ENCODE measurements around the gene PIP5KL1. TPM values are rescaled to one million over a fixed set of nuclear protein-coding genes. Genes with fewer than 3 reads are reported as not detected.

Gene PIP5KL1
- total and polyA plus RNA-seq, 2 experiments from 2014 or later: 13.4 to 19.5 TPM

- peaks cover 12% of the 10 kb centered on the region for H4K20me1 ChIP-seq (replicated peaks; ENCODE audit: insufficient read depth)
- no peak overlapping the region for H3K4me3 Mint-ChIP-seq
Measured at GRCh38 chr9:127953154-127953553, 22.6 kb upstream of the PIP5KL1 start.

GRCh38 chr9:127950513-127951289 is 20.1 kb upstream of the PIP5KL1 start:
- H2AFZ ChIP-seq: no peak overlapping the region
- Mint-ChIP-seq H3K27me3 (ENCODE audit: insufficient read depth, low read depth, poor library complexity) (peaks cover 13% of the 10 kb centered on the region), H3K4me3 (no peak overlapping the region), H3K9me3 (no peaks in the 10 kb centered on the region), H3K4me1 (peaks cover 15% of the 10 kb centered on the region), H3K27ac (no peak overlapping the region), H3K36me3 (ENCODE audit: low read depth) (peaks cover 17% of the 10 kb centered on the region)
- H3K9me2 ChIP-seq (ENCODE audit: insufficient read depth): no peaks in the 10 kb centered on the region
- peaks cover 2% of the 10 kb centered on the region for H3K4me1 ChIP-seq (ENCODE audit: insufficient read depth)
- no peak overlapping the region for H3K4me2 ChIP-seq
- no peak overlapping the region for H3K27ac ChIP-seq (ENCODE audit: low read depth)
- no peaks in the 10 kb centered on the region for H3F3A ChIP-seq (replicated peaks; ENCODE audit: low read depth)
- no peak overlapping the region for H3K4me3 ChIP-seq
- TF ChIP-seq NANOG (IDR thresholded peaks at IDR 0.05; ENCODE audit: borderline replicate concordance): no peak
- no peak for TF ChIP-seq POLR2AphosphoS5 (IDR thresholded peaks at IDR 0.05; ENCODE audit: low read depth)
- no peak for TF ChIP-seq CREB1 (CRISPR knock-in tag; IDR thresholded peaks at IDR 0.05; ENCODE audit: low read depth)
- no peak for TF ChIP-seq EZH2 (IDR thresholded peaks at IDR 0.05; ENCODE audit: low read depth, unreplicated experiment)
- TF ChIP-seq REST (IDR thresholded peaks at IDR 0.05; ENCODE audit: unreplicated experiment): no peak
- TF ChIP-seq ZNF462 (CRISPR knock-in tag; IDR thresholded peaks at IDR 0.05): no peak
- TF ChIP-seq ZNF331 (CRISPR knock-in tag; IDR thresholded peaks at IDR 0.05; ENCODE audit: low read depth): no peak
- no peak for TF ChIP-seq ETS1 (IDR thresholded peaks at IDR 0.05)
- no peaks in the 10 kb centered on the region for H3K27me3 ChIP-seq (ENCODE audit: insufficient read depth)
- peaks cover 12% of the 10 kb centered on the region for H4K20me1 ChIP-seq (replicated peaks; ENCODE audit: insufficient read depth)
- no peak for ATAC-seq
- H3K36me3 ChIP-seq (ENCODE audit: insufficient read depth): no peaks in the 10 kb centered on the region
- DNase-seq (ENCODE audit: low spot score): no peak
- H3K79me2 ChIP-seq (replicated peaks; ENCODE audit: insufficient read depth): peaks cover 34% of the 10 kb centered on the region

More at GRCh38 chr9:127953154-127953553, 22.6 kb upstream of the PIP5KL1 start:
- Histone ChIP-seq H3K9me2 (ENCODE audit: insufficient read depth) (no peaks in the 10 kb centered on the region), H3K4me3 (no peak overlapping the region), H3K79me2 (replicated peaks; ENCODE audit: insufficient read depth) (peaks cover 59% of the 10 kb centered on the region), H3K4me1 (ENCODE audit: insufficient read depth) (peaks cover 8% of the 10 kb centered on the region; the same call in 1 of the 2 replicates), H3K27me3 (ENCODE audit: insufficient read depth) (no peaks in the 10 kb centered on the region), H2AFZ (no peak overlapping the region), H3F3A (replicated peaks; ENCODE audit: low read depth) (0 out of 2 replicates have a peak, but pooled peaks cover 3% of the 10 kb centered on the region), H3K36me3 (ENCODE audit: insufficient read depth) (no peaks in the 10 kb centered on the region), H3K27ac (ENCODE audit: low read depth) (no peak overlapping the region), H3K4me2 (no peak overlapping the region)
- H3K27ac Mint-ChIP-seq: no peak overlapping the region
- no peak for TF ChIP-seq STAT1 (IDR thresholded peaks at IDR 0.05; ENCODE audit: unreplicated experiment)
- no peak for TF ChIP-seq EZH2 (IDR thresholded peaks at IDR 0.05; ENCODE audit: low read depth, unreplicated experiment)
- H3K27me3 Mint-ChIP-seq (ENCODE audit: insufficient read depth, low read depth, poor library complexity): peaks cover 10% of the 10 kb centered on the region
- peaks cover 19% of the 10 kb centered on the region for H3K4me1 Mint-ChIP-seq
- no peaks in the 10 kb centered on the region for H3K9me3 Mint-ChIP-seq
- no peak for ATAC-seq
- DNase-seq (ENCODE audit: low spot score): no peak
- H3K36me3 Mint-ChIP-seq (ENCODE audit: low read depth): peaks cover 6% of the 10 kb centered on the region; the same call in 2 of the 3 replicates
